Neuron (in vitro differentiated cells): ENCODE data around the gene CBR3.

Experiments
- H2AFZ ChIP-seq: one replicate; pipeline ENCODE4 v1.6.1; 2013; ENCODE audit warnings: low read depth, mild to moderate bottlenecking, inconsistent platforms, low read length, moderate library complexity
- H3K27me3 ChIP-seq: one replicate; pipeline ENCODE4 v1.6.1; 2013; ENCODE audit warnings: low read length; ENCODE audit not compliant: insufficient read depth
- H3K36me3 ChIP-seq: one replicate; pipeline ENCODE4 v1.6.1; 2013; ENCODE audit warnings: low read length; ENCODE audit not compliant: insufficient read depth
- H3K4me1 ChIP-seq: one replicate; pipeline ENCODE4 v1.6.1; 2013; ENCODE audit warnings: low read length; ENCODE audit not compliant: insufficient read depth
- H3K4me3 ChIP-seq: 2 replicates; pipeline ENCODE4 v1.5.1; 2013; ENCODE audit warnings: mild to moderate bottlenecking, low read length, moderate library complexity
- H3K9me3 ChIP-seq: one replicate; pipeline ENCODE4 v1.6.1; 2013; ENCODE audit warnings: low read length

The CBR3 gene

GRCh38 chr21:36104317-36105300 lies 30.3 kb upstream of the CBR3 start:
- peaks cover 10% of the 10 kb centered on the region for H3K27me3 ChIP-seq
- no peaks in the 10 kb centered on the region for H3K36me3 ChIP-seq
- H3K4me3 ChIP-seq: no peak overlapping the region
- H3K9me3 ChIP-seq: no peaks in the 10 kb centered on the region
- no peaks in the 10 kb centered on the region for H3K4me1 ChIP-seq
- no peak overlapping the region for H2AFZ ChIP-seq

GRCh38 chr21:36105327-36105842 lies 29.5 kb upstream of the CBR3 start:
- no peak overlapping the region for H3K4me3 ChIP-seq
- H3K9me3 ChIP-seq: no peaks in the 10 kb centered on the region
- H3K4me1 ChIP-seq: no peaks in the 10 kb centered on the region
- no peaks in the 10 kb centered on the region for H3K36me3 ChIP-seq
- H2AFZ ChIP-seq: no peak overlapping the region
- peaks cover 10% of the 10 kb centered on the region for H3K27me3 ChIP-seq

- no peaks in the 10 kb centered on the region for H3K4me1 ChIP-seq
- H3K4me3 ChIP-seq: no peak overlapping the region
- H3K27me3 ChIP-seq: peaks cover 16% of the 10 kb centered on the region
- H2AFZ ChIP-seq: no peak overlapping the region
- H3K36me3 ChIP-seq: no peaks in the 10 kb centered on the region
- no peaks in the 10 kb centered on the region for H3K9me3 ChIP-seq
These were observed 25.0 kb upstream of the CBR3 start for GRCh38 chr21:36109868-36110267.

GRCh38 chr21:36111238-36111637 lies 23.6 kb upstream of the CBR3 start:
- no peak overlapping the region for H2AFZ ChIP-seq
- no peaks in the 10 kb centered on the region for H3K36me3 ChIP-seq
- H3K4me3 ChIP-seq: no peak overlapping the region
- no peaks in the 10 kb centered on the region for H3K4me1 ChIP-seq
- H3K9me3 ChIP-seq: no peaks in the 10 kb centered on the region
- H3K27me3 ChIP-seq: peaks cover 14% of the 10 kb centered on the region

GRCh38 chr21:36113647-36114428 lies 21.0 kb upstream of the CBR3 start:
- Histone ChIP-seq H3K9me3 (no peaks in the 10 kb centered on the region), H3K27me3 (peaks cover 8% of the 10 kb centered on the region), H3K36me3 (no peaks in the 10 kb centered on the region), H3K4me3 (no peak overlapping the region), H2AFZ (no peak overlapping the region), H3K4me1 (no peaks in the 10 kb centered on the region)

GRCh38 chr21:36115138-36115730 lies 19.6 kb upstream of the CBR3 start:
- Histone ChIP-seq H2AFZ (no peak overlapping the region), H3K27me3 (peaks cover 8% of the 10 kb centered on the region), H3K36me3 (no peaks in the 10 kb centered on the region), H3K4me1 (no peaks in the 10 kb centered on the region), H3K9me3 (no peaks in the 10 kb centered on the region), H3K4me3 (no peak overlapping the region)

- Histone ChIP-seq H2AFZ (no peak overlapping the region), H3K27me3 (peaks cover 4% of the 10 kb centered on the region), H3K4me1 (no peaks in the 10 kb centered on the region), H3K36me3 (no peaks in the 10 kb centered on the region), H3K9me3 (no peaks in the 10 kb centered on the region), H3K4me3 (no peak overlapping the region)
These were observed 17.6 kb upstream of the CBR3 start for GRCh38 chr21:36117286-36117741.

- Histone ChIP-seq H3K36me3 (no peaks in the 10 kb centered on the region), H3K4me1 (no peaks in the 10 kb centered on the region), H3K4me3 (no peak overlapping the region), H3K9me3 (no peaks in the 10 kb centered on the region), H2AFZ (no peak overlapping the region), H3K27me3 (no peaks in the 10 kb centered on the region)
These were observed 14.5 kb upstream of the CBR3 start for GRCh38 chr21:36120304-36120888.

GRCh38 chr21:36122977-36123376 lies 11.9 kb upstream of the CBR3 start:
- Histone ChIP-seq H3K4me1 (no peaks in the 10 kb centered on the region), H3K9me3 (no peaks in the 10 kb centered on the region), H3K4me3 (no peak overlapping the region), H3K27me3 (peaks cover 3% of the 10 kb centered on the region), H3K36me3 (no peaks in the 10 kb centered on the region), H2AFZ (no peak overlapping the region)

- H2AFZ ChIP-seq: no peak overlapping the region
- H3K4me3 ChIP-seq: no peak overlapping the region
- H3K4me1 ChIP-seq: no peaks in the 10 kb centered on the region
- H3K9me3 ChIP-seq: no peaks in the 10 kb centered on the region
- peaks cover 9% of the 10 kb centered on the region for H3K27me3 ChIP-seq
- H3K36me3 ChIP-seq: no peaks in the 10 kb centered on the region
These were observed 10.5 kb upstream of the CBR3 start for GRCh38 chr21:36124395-36124794.

GRCh38 chr21:36125512-36126207 lies 9.2 kb upstream of the CBR3 start:
- no peaks in the 10 kb centered on the region for H3K9me3 ChIP-seq
- H3K4me1 ChIP-seq: no peaks in the 10 kb centered on the region

GRCh38 chr21:36126208-36126565 lies 8.7 kb upstream of the CBR3 start:
- no peak overlapping the region for H2AFZ ChIP-seq
- no peak overlapping the region for H3K4me3 ChIP-seq
- H3K4me1 ChIP-seq: no peaks in the 10 kb centered on the region
- no peaks in the 10 kb centered on the region for H3K36me3 ChIP-seq
- peaks cover 14% of the 10 kb centered on the region for H3K27me3 ChIP-seq
- no peaks in the 10 kb centered on the region for H3K9me3 ChIP-seq

More at GRCh38 chr21:36125512-36126207, 9.2 kb upstream of the CBR3 start:
- H3K36me3 ChIP-seq: no peaks in the 10 kb centered on the region
- H2AFZ ChIP-seq: no peak overlapping the region
- H3K27me3 ChIP-seq: peaks cover 11% of the 10 kb centered on the region
- no peak overlapping the region for H3K4me3 ChIP-seq
